Activated CD4-positive, CD25-positive, alpha-beta regulatory T cell treated with anti-CD3 and anti-CD28 coated beads, Interleukin-2, amount 50 U/mL, for 24 hours (primary cell): ENCODE results near the gene ARFGEF3.
"Not testable (repeated sequence)": the region's sequence is repeated elsewhere in the genome, so short reads cannot be mapped to it uniquely, and the experiment has no call there.

ENCODE experiments used
- ATAC-seq, 2 donors: fragments of 150-1000 bp; cut with Tn5 transposase; one replicate each; pipeline ENCODE4 v1.10.0; 2021; ENCODE audit warnings: mild to moderate bottlenecking in 1 of 2, moderate library complexity in 1 of 2

Gene ARFGEF3

GRCh38 chr6:138175596-138175995, 13.9 kb downstream of the ARFGEF3 start:
- ATAC-seq = no peak

GRCh38 chr6:138176652-138177232, 15.0 kb downstream of the ARFGEF3 start:
- ATAC-seq = no peak

GRCh38 chr6:138182939-138183789, 21.4 kb downstream of the ARFGEF3 start:
- ATAC-seq = no peak

- ATAC-seq = no peak
These were observed 22.0 kb downstream of the ARFGEF3 start for GRCh38 chr6:138183790-138184134.

- ATAC-seq = no peak
These were observed 22.5 kb downstream of the ARFGEF3 start for GRCh38 chr6:138184230-138184629.

- no peak for ATAC-seq
These were observed 25.4 kb downstream of the ARFGEF3 start for GRCh38 chr6:138187156-138187555.

- ATAC-seq = no peak
These were observed 26.7 kb downstream of the ARFGEF3 start for GRCh38 chr6:138188278-138188941.

- no peak for ATAC-seq
These were observed 32.5 kb downstream of the ARFGEF3 start for GRCh38 chr6:138194287-138194686.

GRCh38 chr6:138196122-138196738, 34.5 kb downstream of the ARFGEF3 start:
- ATAC-seq = no peak

- ATAC-seq = no peak
These were observed 35.8 kb downstream of the ARFGEF3 start for GRCh38 chr6:138197570-138197969.

- no peak for ATAC-seq
These were observed 36.8 kb downstream of the ARFGEF3 start for GRCh38 chr6:138198430-138199091.

GRCh38 chr6:138201836-138202235, 40.1 kb downstream of the ARFGEF3 start:
- ATAC-seq = no peak

GRCh38 chr6:138203315-138203714, 41.6 kb downstream of the ARFGEF3 start:
- ATAC-seq = no peak

GRCh38 chr6:138204303-138204702, 42.6 kb downstream of the ARFGEF3 start:
- ATAC-seq = no peak

- ATAC-seq = no peak
These were observed 43.1 kb downstream of the ARFGEF3 start for GRCh38 chr6:138204792-138205384.

- no peak for ATAC-seq
These were observed 43.8 kb downstream of the ARFGEF3 start for GRCh38 chr6:138205437-138206094.

- ATAC-seq = no peak
These were observed 45.1 kb downstream of the ARFGEF3 start for GRCh38 chr6:138206862-138207261.

- ATAC-seq = no peak
These were observed 49.4 kb downstream of the ARFGEF3 start for GRCh38 chr6:138211048-138211581.

GRCh38 chr6:138211601-138212000, 49.9 kb downstream of the ARFGEF3 start:
- no peak for ATAC-seq

GRCh38 chr6:138212530-138212929, 50.8 kb downstream of the ARFGEF3 start:
- not testable (repeated sequence) for ATAC-seq

- ATAC-seq = no peak
These were observed 53.5 kb downstream of the ARFGEF3 start for GRCh38 chr6:138215093-138215782.
